PC-3 (cell line): ENCODE results near the gene AFAP1L2. TPM values are rescaled to one million over a fixed set of nuclear protein-coding genes. Genes with fewer than 3 reads are reported as not detected.

Experiments
- ATAC-seq: fragments of 200-7000 bp; cut with Tn5 transposase; 2 replicates; pipeline ENCODE4 v1.9.1; 2020; ENCODE audit warnings: mild to moderate bottlenecking, moderate library complexity
- BruUV-seq: library from RNA; stranded (reverse); fragments of 400-500 nt; replicated peaks from 2 replicates; lab custom pipeline; 2021; lab: Mats Ljungman, UMichigan
- CTCF ChIA-PET: fragments of 300-600 bp; sonication (Branson Sonifier 250); formaldehyde crosslinking; loops from one replicate; lab custom pipeline; 2022; ENCODE audit warnings: antibody characterized with exemption; lab: Charles Lee
- POLR2A ChIA-PET: fragments of 300-600 bp; sonication (Branson Sonifier 250); formaldehyde crosslinking; loops from one replicate; lab custom pipeline; 2022; ENCODE audit warnings: antibody characterized with exemption; ENCODE audit not compliant: unreplicated experiment; lab: Charles Lee
- DNase-seq: peaks from one replicate; pipeline ENCODE4 v3.0.0-alpha.2; 2015
- H2AFZ ChIP-seq: fragments of 300-600 bp; sonication (generic); 2 replicates; pipeline ENCODE4 v1.6.0; 2016; ENCODE audit warnings: antibody characterized with exemption, low read length
- H3F3A ChIP-seq: fragments of 300-600 bp; sonication (generic); one replicate; pipeline ENCODE4 v1.6.0; 2017; ENCODE audit warnings: antibody characterized with exemption, low read length, control low read depth, mild to moderate bottlenecking; ENCODE audit not compliant: unreplicated experiment
- H3K27ac ChIP-seq: fragments of 300-600 bp; sonication (generic); 2 replicates; pipeline ENCODE4 v1.5.1; 2016; ENCODE audit warnings: mild to moderate bottlenecking, low read length
- H3K27me3 ChIP-seq: fragments of 300-600 bp; sonication (generic); 2 replicates; pipeline ENCODE4 v1.6.1; 2016; ENCODE audit warnings: low read length, mixed read lengths
- H3K36me3 ChIP-seq: fragments of 300-600 bp; sonication (generic); 2 replicates; pipeline ENCODE4 v1.6.1; 2016; ENCODE audit warnings: low read depth, mixed run types, low read length, mixed read lengths
- H3K4me1 ChIP-seq: fragments of 300-600 bp; sonication (generic); 2 replicates; pipeline ENCODE4 v1.5.1; 2016; ENCODE audit warnings: low read length; ENCODE audit not compliant: insufficient read depth
- H3K4me2 ChIP-seq: fragments of 300-600 bp; sonication (generic); 2 replicates; pipeline ENCODE4 v1.6.0; 2016; ENCODE audit warnings: low read length
- H3K4me3 ChIP-seq: fragments of 300-600 bp; sonication (generic); 2 replicates; pipeline ENCODE4 v1.5.1; 2016; ENCODE audit warnings: mild to moderate bottlenecking, low read length, mixed read lengths
- H3K79me2 ChIP-seq: fragments of 300-600 bp; sonication (generic); 2 replicates; pipeline ENCODE4 v1.6.1; 2017; ENCODE audit warnings: low read length, mixed read lengths
- H3K9ac ChIP-seq: fragments of 300-600 bp; sonication (generic); 2 replicates; pipeline ENCODE4 v1.6.0; 2016; ENCODE audit warnings: mild to moderate bottlenecking, low read length
- H3K9me2 ChIP-seq: fragments of 300-600 bp; sonication (generic); replicated peaks from 2 replicates; pipeline ENCODE4 v1.6.1; 2016; ENCODE audit warnings: mixed run types, low read length, mixed read lengths
- H3K9me3 ChIP-seq: fragments of 300-600 bp; sonication (generic); 2 replicates; pipeline ENCODE4 v1.6.1; 2016; ENCODE audit warnings: low read length, mixed read lengths
- H4K20me1 ChIP-seq: fragments of 300-600 bp; sonication (generic); 2 replicates; pipeline ENCODE4 v1.6.1; 2016; ENCODE audit warnings: low read length, mixed read lengths
- CTCF ChIP-seq: fragments of 300-600 bp; sonication (generic); conservative IDR thresholded peaks from 2 replicates; pipeline ENCODE4 v1.5.1; 2017; ENCODE audit warnings: antibody characterized with exemption, low read depth, mild to moderate bottlenecking, low read length
- EZH2 ChIP-seq: fragments of 300-600 bp; sonication (generic); IDR thresholded peaks from one replicate; pipeline ENCODE4 v1.6.1; 2017; ENCODE audit warnings: antibody characterized with exemption, mild to moderate bottlenecking, low read length; ENCODE audit not compliant: unreplicated experiment
- EZH2phosphoT487 ChIP-seq: fragments of 300-600 bp; sonication (generic); IDR thresholded peaks from 2 replicates; pipeline ENCODE4 v1.6.1; 2018; ENCODE audit warnings: mild to moderate bottlenecking, antibody characterized with exemption, low read length, borderline replicate concordance
- intact Hi-C: fragments of 100-400 bp; cut with micrococcal nuclease; formaldehyde crosslinking; loops from 2 replicates; pipeline ENCODE4 v1.9.0; 2023
- total RNA-seq: library from RNA; depleted of rRNA; stranded (reverse); fragments of >200 nt; gene quantifications from 2 replicates; pipeline ENCODE4 v1.2.3, GENCODE V29; 2014

AFAP1L2 gene
- total RNA-seq, 1 experiment from 2014 or later = 0.77 TPM

- TF ChIP-seq EZH2phosphoT487 (no peak), EZH2 (no peak), CTCF (no peak)
- Histone ChIP-seq H3K9me2 (no peaks in the 10 kb centered on the region), H3K9ac (no peak overlapping the region), H3K9me3 (no peaks in the 10 kb centered on the region), H2AFZ (no peak overlapping the region), H4K20me1 (no peaks in the 10 kb centered on the region), H3K4me1 (peaks cover 19% of the 10 kb centered on the region), H3K27ac (no peak overlapping the region), H3K79me2 (no peaks in the 10 kb centered on the region), H3K4me3 (no peak overlapping the region), H3K36me3 (no peaks in the 10 kb centered on the region), H3F3A (no peaks in the 10 kb centered on the region), H3K4me2 (no peak overlapping the region), H3K27me3 (no peaks in the 10 kb centered on the region)
- POLR2A ChIA-PET = no interaction called here
- no TSS peak for BruUV-seq
- ATAC-seq = no peak
- CTCF ChIA-PET = no interaction called here
- no peak for DNase-seq
- intact Hi-C loops = no loop called here
These were observed 81.3 kb downstream of the AFAP1L2 start for GRCh38 chr10:114323023-114323422.

- Histone ChIP-seq H3K4me3 (no peak overlapping the region), H3K9me3 (no peaks in the 10 kb centered on the region), H3K9ac (no peak overlapping the region), H3K27ac (no peak overlapping the region), H3F3A (no peaks in the 10 kb centered on the region), H3K36me3 (no peaks in the 10 kb centered on the region), H3K4me1 (peaks cover 19% of the 10 kb centered on the region), H3K79me2 (no peaks in the 10 kb centered on the region), H3K27me3 (no peaks in the 10 kb centered on the region), H3K9me2 (no peaks in the 10 kb centered on the region), H3K4me2 (no peak overlapping the region), H2AFZ (no peak overlapping the region), H4K20me1 (no peaks in the 10 kb centered on the region)
- ATAC-seq = no peak
- intact Hi-C loops = no loop called here
- POLR2A ChIA-PET = no interaction called here
- no peak for TF ChIP-seq CTCF
- TF ChIP-seq EZH2 = no peak
- TF ChIP-seq EZH2phosphoT487 = no peak
- CTCF ChIA-PET = no interaction called here
- no peak for DNase-seq
- BruUV-seq = no TSS peak
These were observed 82.0 kb downstream of the AFAP1L2 start for GRCh38 chr10:114322344-114322743.

- Histone ChIP-seq H3K9ac (peak overlapping the region; percentile 20; the same call in 1 of the 2 replicates), H3K36me3 (no peaks in the 10 kb centered on the region), H4K20me1 (no peaks in the 10 kb centered on the region), H2AFZ (peak overlapping the region; percentile 65), H3F3A (no peaks in the 10 kb centered on the region), H3K4me2 (peak overlapping the region; percentile 67), H3K4me1 (peaks cover 19% of the 10 kb centered on the region), H3K9me3 (no peaks in the 10 kb centered on the region), H3K79me2 (no peaks in the 10 kb centered on the region), H3K27ac (peak overlapping the region; percentile 63), H3K4me3 (no peak overlapping the region), H3K9me2 (no peaks in the 10 kb centered on the region), H3K27me3 (no peaks in the 10 kb centered on the region)
- ATAC-seq (peak; percentile 95), DNase-seq (peak; percentile 92)
- ChIA-PET POLR2A (no interaction called here), CTCF (no interaction called here)
- TF ChIP-seq EZH2phosphoT487 = no peak
- no peak for TF ChIP-seq CTCF
- no peak for TF ChIP-seq EZH2
- intact Hi-C loops = no loop called here
- no TSS peak for BruUV-seq
These were observed 83.8 kb downstream of the AFAP1L2 start for GRCh38 chr10:114320249-114321116.
